Stomach (tissue), 4 donors: Measurements from ENCODE around the gene SIGLEC8.

ENCODE experiments used
- CTCF ChIP-seq, 7 experiments: fragments of 450-650 bp in 4 of 7; fragments of 200-600 bp in 3 of 7; sonication (generic) in 3 of 7; IDR thresholded peaks; one replicate each; pipeline ENCODE4 v1.5.1; 2016 to 2019; ENCODE audit warnings: antibody characterized with exemption in 7 of 7, control low read depth in 2 of 7, mild to moderate bottlenecking in 1 of 7
- POLR2A ChIP-seq, 4 donors: fragments of 450-650 bp; IDR thresholded peaks; one replicate each; pipeline ENCODE4 v1.6.1; 2016; ENCODE audit warnings: antibody characterized with exemption in 4 of 4, control low read depth in 2 of 4, mild to moderate bottlenecking in 1 of 4, moderate library complexity in 1 of 4
- POLR2AphosphoS5 ChIP-seq, 3 donors: sonication (generic); formaldehyde crosslinking; IDR thresholded peaks; one replicate each; pipeline ENCODE4 v1.6.1; 2016; ENCODE audit warnings: antibody characterized with exemption in 3 of 3

- no peak for TF ChIP-seq CTCF (IDR thresholded peaks at IDR 0.05)
- TF ChIP-seq POLR2A (IDR thresholded peaks at IDR 0.05), result no peak
- TF ChIP-seq POLR2AphosphoS5 (IDR thresholded peaks at IDR 0.05), result no peak
These were observed 41.0 kb downstream of the SIGLEC8 start, which contains the start of gene SIGLEC10 for GRCh38 chr19:51417107-51417809.
